ENCODE data around the gene THRB. TPM values are rescaled to one million over a fixed set of nuclear protein-coding genes. Genes with fewer than 3 reads are reported as not detected.

THRB gene
- total and polyA plus RNA-seq, 9 of the 15 experiments (the other 6 are each of a cell fraction or from before 2014, with no cell fraction given) = 1.7 to 14.9 (median 6.9) TPM

- no peaks in the 10 kb centered on the region for H4K20me1 ChIP-seq (replicated peaks; ENCODE audit: control insufficient read depth, insufficient read depth, low read length)
Measured at GRCh38 chr3:24389108-24390090, 105.3 kb downstream of the THRB start.

More at GRCh38 chr3:24389108-24390090, 105.3 kb downstream of the THRB start:
- Histone ChIP-seq H3K9me3 (replicated peaks; ENCODE audit: control insufficient read depth, insufficient read depth, low read depth, low read length) (no peaks in the 10 kb centered on the region), H3K27me3 (ENCODE audit: control insufficient read depth in 2 of 2, insufficient read depth in 2 of 2, low read length in 2 of 2) (no peaks in the 10 kb centered on the region), H3K4me1 (replicated peaks in 1 of 2; ENCODE audit: control insufficient read depth in 2 of 2, insufficient read depth in 2 of 2, low read length in 2 of 2) (no peaks in the 10 kb centered on the region; a peak in 1 of 5 replicates), H3K9me1 (ENCODE audit: control insufficient read depth, insufficient read depth, low read length) (no peaks in the 10 kb centered on the region), H3K36me3 (ENCODE audit: control insufficient read depth, insufficient read depth, low read length) (no peaks in the 10 kb centered on the region), H3K4me2 (ENCODE audit: insufficient read depth, low read length) (no peak overlapping the region), H3K4me3 (no peak overlapping the region), H3K79me2 (ENCODE audit: control insufficient read depth, insufficient read depth, low read length) (no peaks in the 10 kb centered on the region), H3K27ac (ENCODE audit: extremely low read depth, low read depth, low read length) (no peak overlapping the region), H2AFZ (ENCODE audit: low read depth, low read length) (no peak overlapping the region), H3K9ac (ENCODE audit: insufficient read depth in 1 of 2, low read depth in 2 of 2, low read length in 2 of 2) (no peak overlapping the region)
- POLR2A ChIA-PET = interaction anchor here (0.7 to 1.8 kb wide), 7 partner anchors 8 to 159 kb away, joined by 3 to 9 read pairs (median 5); no protein-coding TSS in a partner anchor
- WGBS (ENCODE audit: insufficient coverage, low coverage, missing lambda C conversion rate) = 49% methylated on average over 6 of the region's 6 CpGs
- FAIRE-seq (no peak), DNase-seq (ENCODE audit: extremely low read depth in 1 of 4, low spot score in 3 of 4) (no peak), ATAC-seq (no peak)
- no TSS peak for BruUV-seq (replicated peaks)
- TF ChIP-seq RBM15 (IDR thresholded peaks at IDR 0.05; ENCODE audit: insufficient read depth, low read length) = no peak
- TF ChIP-seq SMARCC2 (IDR thresholded peaks at IDR 0.05; ENCODE audit: low read depth) = no peak
- no peak for TF ChIP-seq NFIX (CRISPR knock-in tag; IDR thresholded peaks at IDR 0.05; ENCODE audit: low read depth)
- TF ChIP-seq JUN (IDR thresholded peaks at IDR 0.05; ENCODE audit: borderline replicate concordance, low read depth, low read length) = no peak
- no peak for TF ChIP-seq JUN (CRISPR knock-in tag; IDR thresholded peaks at IDR 0.05; ENCODE audit: borderline replicate concordance)
- TF ChIP-seq RBFOX2 (IDR thresholded peaks at IDR 0.05; ENCODE audit: low read depth, low read length) = no peak
- TF ChIP-seq MCM7 (IDR thresholded peaks at IDR 0.05) = no peak
- TF ChIP-seq NFRKB (IDR thresholded peaks at IDR 0.05; ENCODE audit: low read depth) = no peak
- TF ChIP-seq ATF3 (IDR thresholded peaks at IDR 0.05) = no peak
- no peak for TF ChIP-seq ATF3 (CRISPR knock-in tag; conservative IDR thresholded peaks at IDR 0.05)
- in situ Hi-C loops (cut with MboI) (no loop called here), intact Hi-C loops (cut with micrococcal nuclease) (no loop called here)
- CTCF ChIA-PET (ENCODE audit: low intra/inter-chr PET ratio) = interaction anchor here (0.6 kb wide), 1 partner anchor 125 kb away, joined by 3 read pairs; no protein-coding TSS in a partner anchor

Data from K562 (cell line).